Esophagus muscularis mucosa (tissue), 4 donors: Measurements from ENCODE around the gene BICRA.

Source experiments
- CTCF ChIP-seq, 3 experiments: fragments of 200-600 bp in 2 of 3; fragments of 450-650 bp in 1 of 3; sonication (generic) in 2 of 3; IDR thresholded peaks; one replicate each; pipeline ENCODE4 v1.5.1; 2017 to 2019; ENCODE audit warnings: antibody characterized with exemption in 3 of 3, mild to moderate bottlenecking in 2 of 3, moderate library complexity in 1 of 3
- EP300 ChIP-seq: sonication (generic); formaldehyde crosslinking; IDR thresholded peaks from one replicate; pipeline ENCODE4 v1.6.1; 2017; ENCODE audit warnings: antibody characterized with exemption
- POLR2AphosphoS5 ChIP-seq, 2 donors: sonication (generic); formaldehyde crosslinking; IDR thresholded peaks; one replicate each; pipeline ENCODE4 v1.6.1; 2017; ENCODE audit warnings: antibody characterized with exemption in 2 of 2

GRCh38 chr19:47686679-47687450 is 77.9 kb downstream of the BICRA start:
- TF ChIP-seq EP300 = no peak
- TF ChIP-seq CTCF (IDR thresholded peaks at IDR 0.05) = no peak
- no peak for TF ChIP-seq POLR2AphosphoS5 (IDR thresholded peaks at IDR 0.05)
